Common myeloid progenitor, CD34-positive (primary cell): ENCODE data around the gene SMIM14. TPM values are rescaled to one million over a fixed set of nuclear protein-coding genes. Genes with fewer than 3 reads are reported as not detected.
"Not testable (repeated sequence)": the region's sequence is repeated elsewhere in the genome, so short reads cannot be mapped to it uniquely, and the experiment has no call there.

Experiments
- CTCF ChIA-PET: fragments of 350-600 bp; sonication (Branson Sonifier 250); formaldehyde crosslinking; loops from one replicate; lab custom pipeline; 2021; ENCODE audit warnings: antibody characterized with exemption; lab: Charles Lee
- POLR2A ChIA-PET: fragments of 350-600 bp; sonication (Branson Sonifier 250); formaldehyde crosslinking; loops from one replicate; lab custom pipeline; 2021; ENCODE audit warnings: antibody characterized with exemption; lab: Charles Lee
- DNase-seq, 3 donors: peaks; one replicate each; pipeline versions ENCODE4 v3.0.0 to v3.0.0-alpha.2; 2013
- H3K27ac ChIP-seq, 2 experiments: 1 replicate in 1 of 2; 2 replicates in 1 of 2; pipeline ENCODE4 v1.7.0; 2013; ENCODE audit warnings: inconsistent platforms in 2 of 2, low read length in 2 of 2, mild to moderate bottlenecking in 2 of 2, low read depth in 1 of 2, moderate library complexity in 1 of 2; ENCODE audit not compliant: severe bottlenecking in 2 of 2, insufficient read depth in 1 of 2, poor library complexity in 1 of 2
- H3K27me3 ChIP-seq, 5 experiments: replicated peaks in 2 of 5; 1 replicate in 3 of 5; 2 replicates in 2 of 5; pipeline versions ENCODE4 v1.6.1 to v1.7.0; 2013; ENCODE audit warnings: low read length in 4 of 5, mild to moderate bottlenecking in 2 of 5, moderate library complexity in 2 of 5, inconsistent platforms in 1 of 5; ENCODE audit not compliant: insufficient read depth in 5 of 5, control insufficient read depth in 4 of 5
- H3K36me3 ChIP-seq, 4 experiments: 1 replicate in 2 of 4; 2 replicates in 2 of 4; pipeline versions ENCODE4 v1.6.1 to v1.7.0; 2013; ENCODE audit warnings: low read length in 3 of 4, control low read depth in 1 of 4, mild to moderate bottlenecking in 1 of 4; ENCODE audit not compliant: control insufficient read depth in 4 of 4, insufficient read depth in 4 of 4
- H3K4me1 ChIP-seq, 4 experiments: 1 replicate in 3 of 4; 2 replicates in 1 of 4; pipeline versions ENCODE4 v1.6.1 to v1.7.1; 2013; ENCODE audit warnings: low read length in 3 of 4, mild to moderate bottlenecking in 3 of 4, control low read depth in 1 of 4, inconsistent platforms in 1 of 4, moderate library complexity in 1 of 4; ENCODE audit not compliant: control insufficient read depth in 4 of 4, insufficient read depth in 4 of 4; ENCODE audit errors: control extremely low read depth in 1 of 4
- H3K4me3 ChIP-seq, 7 experiments: 1 replicate in 4 of 7; 2 replicates in 3 of 7; pipeline versions ENCODE4 v1.5.1 to v1.7.0; 2013; ENCODE audit warnings: mild to moderate bottlenecking in 7 of 7, low read length in 6 of 7, moderate library complexity in 6 of 7, inconsistent platforms in 2 of 7, low read depth in 2 of 7, control low read depth in 1 of 7; ENCODE audit not compliant: insufficient read depth in 4 of 7, control insufficient read depth in 1 of 7; ENCODE audit errors: extremely low read depth in 1 of 7
- H3K9me3 ChIP-seq, 5 experiments: 1 replicate in 4 of 5; 2 replicates in 1 of 5; pipeline versions ENCODE4 v1.6.1 to v1.7.1; 2013; ENCODE audit warnings: low read length in 4 of 5, mild to moderate bottlenecking in 2 of 5, inconsistent platforms in 1 of 5, low read depth in 1 of 5, moderate library complexity in 1 of 5; ENCODE audit not compliant: control insufficient read depth in 4 of 5, insufficient read depth in 2 of 5; ENCODE audit errors: control extremely low read depth in 1 of 5
- WGBS: methylation state at CpG from one replicate; pipeline ENCODE4 v1.1.5; 2013; ENCODE audit not compliant: insufficient coverage; 5-methylcytosine and 5-hydroxymethylcytosine counted together
- polyA plus RNA-seq: library from polyadenylated mRNA; unstranded; fragments of 120-200 nt; gene quantifications from one replicate; pipeline ENCODE4 v1.2.1, GENCODE V29; 2013

The SMIM14 gene
- 16.5 TPM for polyA plus RNA-seq

DNA sequence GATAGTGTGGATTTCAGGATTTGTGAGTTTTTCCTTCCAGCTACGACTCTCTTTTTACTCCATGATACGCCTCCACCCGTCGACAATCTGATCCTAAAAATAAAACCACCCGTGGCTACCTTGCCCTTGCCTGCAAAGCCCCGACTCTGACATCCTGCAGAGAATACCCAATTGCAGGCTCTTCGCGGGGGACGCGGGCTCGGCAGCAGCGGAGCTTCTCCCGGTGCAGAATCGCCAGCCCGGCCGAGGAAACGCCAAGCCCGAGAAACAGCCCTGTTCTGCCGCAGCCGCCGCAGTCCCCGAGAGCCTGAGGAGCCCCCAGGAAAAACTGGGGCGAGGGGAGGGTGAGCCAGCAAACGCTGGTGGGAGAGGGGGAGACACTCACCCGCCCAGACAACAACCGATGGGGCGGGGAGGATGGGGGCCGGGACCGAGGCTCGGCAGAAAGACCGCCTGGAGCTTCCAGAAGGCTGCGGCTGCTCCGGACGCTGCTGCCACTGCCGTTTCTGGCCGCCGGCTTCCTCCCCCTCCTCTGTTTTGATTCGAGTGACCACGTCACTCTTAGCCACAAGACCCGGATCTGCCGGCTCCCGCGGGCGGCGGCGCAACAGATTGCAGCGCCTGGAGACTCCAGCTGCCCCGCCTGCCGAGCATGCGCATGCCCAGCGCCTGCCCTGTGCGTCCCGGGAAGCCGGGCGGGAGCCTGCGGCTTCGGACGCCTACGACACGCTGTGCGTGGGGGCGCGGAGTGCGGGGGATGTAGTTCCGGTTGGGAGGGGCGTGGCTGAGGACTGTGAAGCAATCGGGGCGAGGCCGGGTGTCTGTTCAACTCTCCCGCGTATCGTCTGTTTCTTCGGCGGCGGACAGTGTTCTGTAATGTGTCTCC, at the start of gene SMIM14:
Gene SMIM14, minus strand, starts transcription at position 512 of the 886 bp plus-strand sequence. CDS start 33,720 bp downstream, outside the sequence.
- ChIA-PET POLR2A (interaction anchor here (0.6 to 1.2 kb wide), 5 partner anchors 12 to 274 kb away, joined by 3 to 5 read pairs (median 4); partner anchors contain the start of gene UGDH), CTCF (interaction anchor here (0.9 to 2.0 kb wide), 7 partner anchors 11 to 337 kb away, joined by 3 to 6 read pairs (median 5); no protein-coding TSS in a partner anchor)
- Histone ChIP-seq H3K27ac (peak within 1 kb of the TSS; percentile 25 to 75), H3K4me1 (peaks cover 14 to 37% (median 27%) of the 10 kb centered on the region in 4 experiments), H3K9me3 (no peaks in the 10 kb centered on the region), H3K36me3 (no peaks in the 10 kb centered on the region), H3K27me3 (no peaks in the 10 kb centered on the region), H3K4me3 (peak within 1 kb of the TSS; percentile 79 to 97 (median 91))
- peak; percentile 92 to 95 (median 94) for DNase-seq
- under 1% methylated on average over 58 of the region's 75 CpGs for WGBS

- no peak overlapping the region for H3K27ac ChIP-seq
- ChIA-PET CTCF (interaction anchor here (0.7 kb wide), 2 partner anchors 292 to 717 kb away, joined by 3 to 4 read pairs; no protein-coding TSS in a partner anchor), POLR2A (no interaction called here)
- no peaks in the 10 kb centered on the region for H3K36me3 ChIP-seq
- H3K4me1 ChIP-seq = no peaks in the 10 kb centered on the region
- H3K27me3 ChIP-seq = no peaks in the 10 kb centered on the region
- no peak for DNase-seq
- H3K4me3 ChIP-seq = no peak overlapping the region
- H3K9me3 ChIP-seq = no peaks in the 10 kb centered on the region
Measured at GRCh38 chr4:39687014-39687413, 48.3 kb upstream of the SMIM14 start.

DNA sequence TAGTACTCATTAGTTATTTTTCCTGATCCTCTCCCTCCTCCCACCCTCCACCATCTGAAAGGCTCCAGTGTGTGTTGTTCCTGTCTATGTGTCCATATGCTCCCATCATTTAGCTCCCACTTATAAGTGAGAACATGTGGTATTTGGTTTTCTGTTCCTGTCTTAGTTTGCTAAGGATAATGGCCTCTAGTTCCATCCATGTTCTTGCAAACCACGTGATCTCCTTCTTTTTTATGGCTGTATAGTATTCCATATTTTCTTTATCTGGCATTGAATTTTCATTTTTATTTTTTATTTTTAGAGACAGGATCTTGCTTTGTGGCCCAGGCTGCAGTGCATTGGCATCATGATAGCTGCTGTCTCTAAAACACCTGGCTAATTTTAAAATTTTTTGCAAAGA, 47.3 kb upstream of the SMIM14 start:
- POLR2A ChIA-PET = no interaction called here

GRCh38 chr4:39682138-39682537, 43.5 kb upstream of the SMIM14 start:
- H3K27me3 ChIP-seq = no peaks in the 10 kb centered on the region
- H3K4me1 ChIP-seq = no peaks in the 10 kb centered on the region
- no peaks in the 10 kb centered on the region for H3K36me3 ChIP-seq
- CTCF ChIA-PET = interaction anchor here (1.5 kb wide), 1 partner anchor 11 kb away, joined by 3 read pairs; no protein-coding TSS in a partner anchor
- no peak overlapping the region for H3K4me3 ChIP-seq
- POLR2A ChIA-PET = interaction anchor here (0.6 kb wide), 1 partner anchor 442 kb away, joined by 3 read pairs; no protein-coding TSS in a partner anchor
- peak in 2 of 3 donors; percentile 34 to 45 for DNase-seq
- WGBS = 92% methylated on average over 1 of the region's 2 CpGs
- H3K9me3 ChIP-seq = no peaks in the 10 kb centered on the region
- no peak overlapping the region for H3K27ac ChIP-seq

More for the DNA sequence above, 47.3 kb upstream of the SMIM14 start:
- Histone ChIP-seq H3K9me3 (no peaks in the 10 kb centered on the region), H3K27ac (no peak overlapping the region), H3K4me1 (no peaks in the 10 kb centered on the region), H3K27me3 (no peaks in the 10 kb centered on the region), H3K36me3 (no peaks in the 10 kb centered on the region), H3K4me3 (no peak overlapping the region)
- no peak for DNase-seq
- WGBS = no CpG with 5 or more reads among the region's 1 CpG
- CTCF ChIA-PET = no interaction called here

DNA sequence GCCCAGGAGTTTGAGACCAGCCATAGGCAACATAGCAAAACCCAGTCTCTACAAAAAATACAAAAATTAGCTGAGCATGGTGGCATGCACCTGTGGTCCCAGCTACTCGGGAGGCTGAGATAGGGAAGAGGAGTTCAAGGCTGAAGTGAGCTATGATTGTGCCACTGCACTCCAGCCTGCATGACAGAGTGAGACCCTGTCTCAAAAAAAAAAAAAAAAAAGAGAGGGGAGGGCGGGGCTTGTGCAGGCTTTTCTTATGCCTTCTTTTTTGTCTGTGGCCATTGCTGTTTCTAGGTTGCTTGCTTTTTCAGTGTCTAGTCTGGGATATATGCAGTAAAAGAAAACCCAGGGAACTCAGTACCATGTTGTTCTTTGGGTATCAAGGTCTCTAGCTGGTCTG, 42.3 kb upstream of the SMIM14 start:
- H3K36me3 ChIP-seq, H3K9me3 ChIP-seq, H3K27ac ChIP-seq, H3K4me3 ChIP-seq, H3K27me3 ChIP-seq, POLR2A ChIA-PET, DNase-seq, H3K4me1 ChIP-seq: not testable (repeated sequence)
- 100% methylated on average over 2 of the region's 2 CpGs for WGBS
- CTCF ChIA-PET = interaction anchor here (1.9 kb wide), 1 partner anchor 15 kb away, joined by 4 read pairs; no protein-coding TSS in a partner anchor

- H3K4me1 ChIP-seq, H3K9me3 ChIP-seq, H3K36me3 ChIP-seq, H3K4me3 ChIP-seq, H3K27me3 ChIP-seq, DNase-seq, POLR2A ChIA-PET, H3K27ac ChIP-seq: not testable (repeated sequence)
- no CpG with 5 or more reads among the region's 10 CpGs for WGBS
- CTCF ChIA-PET = interaction anchor here (0.7 kb wide), 1 partner anchor 101 kb away, joined by 3 read pairs; no protein-coding TSS in a partner anchor
Measured at GRCh38 chr4:39675681-39676080, 37.0 kb upstream of the SMIM14 start.

DNA sequence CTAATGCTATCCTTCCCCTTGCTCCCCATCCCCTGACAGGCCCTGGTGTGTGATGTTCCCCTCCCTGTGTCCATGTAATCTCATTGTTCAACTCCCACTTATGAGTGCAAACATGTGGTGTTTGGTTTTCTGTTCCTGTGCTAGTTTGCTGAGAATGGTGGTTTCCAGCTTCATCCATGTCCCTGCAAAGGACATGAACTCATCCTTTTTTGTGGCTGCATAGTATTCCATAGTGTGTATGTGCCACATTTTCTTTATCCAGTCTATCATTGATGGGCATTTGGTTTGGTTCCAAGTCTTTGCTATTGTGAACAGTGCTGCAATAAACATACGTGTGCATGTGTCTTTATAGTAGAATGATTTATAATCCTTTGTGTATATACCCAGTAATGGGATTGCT, 31.6 kb upstream of the SMIM14 start:
- H3K27me3 ChIP-seq, DNase-seq, H3K36me3 ChIP-seq, H3K4me3 ChIP-seq, H3K4me1 ChIP-seq, H3K9me3 ChIP-seq, POLR2A ChIA-PET, H3K27ac ChIP-seq: not testable (repeated sequence)
- CTCF ChIA-PET = interaction anchor here (1.2 kb wide), 1 partner anchor 12 kb away, joined by 3 read pairs; no protein-coding TSS in a partner anchor
- no CpG with 5 or more reads among the region's 1 CpG for WGBS
